SK-N-SH (cell line): ENCODE results near the gene ELMO3.

ENCODE experiments used
- CTCF ChIP-seq: fragments of 200-600 bp; sonication (generic); IDR thresholded peaks from 2 replicates; pipeline ENCODE4 v1.6.1; 2017; ENCODE audit warnings: antibody characterized with exemption, mild to moderate bottlenecking, moderate library complexity
- NRF1 ChIP-seq: IDR thresholded peaks from 2 replicates; pipeline ENCODE4 v1.6.1; 2012; ENCODE audit warnings: low read depth, mild to moderate bottlenecking, low read length
- POLR2AphosphoS5 ChIP-seq: IDR thresholded peaks from 2 replicates; pipeline ENCODE4 v1.6.1; 2012; ENCODE audit warnings: low read depth, low read length

- peak; percentile 57 for TF ChIP-seq NRF1
- peak; percentile 70; the same call in 1 of the 2 replicates for TF ChIP-seq POLR2AphosphoS5
- peak; percentile 48 for TF ChIP-seq CTCF
These were observed 28.1 kb downstream of the ELMO3 start, which contains the start of gene TMEM208 for GRCh38 chr16:67226804-67227566.
